MM.1S (cell line): ENCODE measurements around the gene TPST1.
"Not testable (repeated sequence)": the region's sequence is repeated elsewhere in the genome, so short reads cannot be mapped to it uniquely, and the experiment has no call there.

Source experiments
- DNase-seq: peaks from one replicate; pipeline ENCODE4 v3.0.0-alpha.2; 2015
- H2AFZ ChIP-seq: fragments of 300-600 bp; sonication (generic); 2 replicates; pipeline ENCODE4 v1.6.0; 2016; ENCODE audit warnings: antibody characterized with exemption, low read length
- H3F3A ChIP-seq: fragments of 300-600 bp; sonication (generic); 2 replicates; pipeline ENCODE4 v1.6.1; 2016; ENCODE audit warnings: mild to moderate bottlenecking, antibody characterized with exemption, low read length, moderate library complexity, mixed read lengths; ENCODE audit not compliant: insufficient read depth
- H3K27ac ChIP-seq: fragments of 300-600 bp; sonication (generic); 2 replicates; pipeline ENCODE4 v1.5.1; 2016; ENCODE audit warnings: mild to moderate bottlenecking, low read length
- H3K27me3 ChIP-seq: fragments of 300-600 bp; sonication (generic); replicated peaks from 2 replicates; pipeline ENCODE4 v1.6.0; 2016; ENCODE audit warnings: low read length; ENCODE audit not compliant: insufficient read depth
- H3K36me3 ChIP-seq: fragments of 300-600 bp; sonication (generic); replicated peaks from 2 replicates; pipeline ENCODE4 v1.6.1; 2016; ENCODE audit warnings: mild to moderate bottlenecking, low read length, mixed read lengths; ENCODE audit not compliant: insufficient read depth
- H3K4me1 ChIP-seq: fragments of 300-600 bp; sonication (generic); 2 replicates; pipeline ENCODE4 v1.6.1; 2016; ENCODE audit warnings: low read length, mixed read lengths
- H3K4me2 ChIP-seq: fragments of 300-600 bp; sonication (generic); 2 replicates; pipeline ENCODE4 v1.6.0; 2016; ENCODE audit warnings: low read depth, low read length
- H3K4me3 ChIP-seq: fragments of 300-600 bp; sonication (generic); 2 replicates; pipeline ENCODE4 v1.5.1; 2016; ENCODE audit warnings: low read length, mixed read lengths
- H3K79me2 ChIP-seq: fragments of 300-600 bp; sonication (generic); 2 replicates; pipeline ENCODE4 v1.6.1; 2016; ENCODE audit warnings: mixed run types, low read length, mixed read lengths
- H3K9ac ChIP-seq: fragments of 300-600 bp; sonication (generic); 2 replicates; pipeline ENCODE4 v1.6.1; 2016; ENCODE audit warnings: low read length, mixed read lengths
- H3K9me2 ChIP-seq: fragments of 300-600 bp; sonication (generic); replicated peaks from 2 replicates; pipeline ENCODE4 v1.6.1; 2016; ENCODE audit warnings: mild to moderate bottlenecking, low read length, mixed read lengths; ENCODE audit not compliant: insufficient read depth
- H3K9me3 ChIP-seq: fragments of 300-600 bp; sonication (generic); replicated peaks from 2 replicates; pipeline ENCODE4 v1.6.1; 2016; ENCODE audit warnings: mild to moderate bottlenecking, low read length, mixed read lengths; ENCODE audit not compliant: insufficient read depth
- H4K20me1 ChIP-seq: fragments of 300-600 bp; sonication (generic); 2 replicates; pipeline ENCODE4 v1.6.1; 2016; ENCODE audit warnings: mild to moderate bottlenecking, low read length, moderate library complexity, mixed read lengths; ENCODE audit not compliant: insufficient read depth
- EZH2 ChIP-seq: fragments of 300-600 bp; sonication (generic); optimal IDR thresholded peaks from 2 replicates; pipeline ENCODE3; 2017; ENCODE audit warnings: low read depth, mild to moderate bottlenecking, antibody characterized with exemption, low read length, mixed read lengths
- EZH2phosphoT487 ChIP-seq: fragments of 300-600 bp; sonication (generic); IDR thresholded peaks from 2 replicates; pipeline ENCODE4 v1.6.1; 2018; ENCODE audit warnings: antibody characterized with exemption, low read length
- TF ChIP-seq, protein P1 (sequence below): fragments of 300-600 bp; sonication (generic); IDR thresholded peaks from 2 replicates; pipeline ENCODE4 v1.5.1; 2016; ENCODE audit warnings: antibody characterized with exemption, low read length, mixed read lengths

TPST1 gene

GRCh38 chr7:66379542-66380160 is 174.5 kb downstream of the TPST1 start:
- no peak overlapping the region for H3K4me3 ChIP-seq
- DNase-seq, result no peak
- H3K9me3 ChIP-seq, result no peaks in the 10 kb centered on the region
- H3K36me3 ChIP-seq, result no peaks in the 10 kb centered on the region
- H2AFZ ChIP-seq, result no peak overlapping the region
- no peak overlapping the region for H3K4me2 ChIP-seq
- H3K9ac ChIP-seq, result no peak overlapping the region
- H3K9me2 ChIP-seq, result no peaks in the 10 kb centered on the region
- H4K20me1 ChIP-seq, result no peaks in the 10 kb centered on the region
- H3K27me3 ChIP-seq, result no peaks in the 10 kb centered on the region
- no peaks in the 10 kb centered on the region for H3K79me2 ChIP-seq
- H3K27ac ChIP-seq, result no peak overlapping the region
- H3K4me1 ChIP-seq, result no peaks in the 10 kb centered on the region
- H3F3A ChIP-seq, result no peaks in the 10 kb centered on the region
- TF ChIP-seq EZH2phosphoT487, result no peak
- TF ChIP-seq, protein P1, sequence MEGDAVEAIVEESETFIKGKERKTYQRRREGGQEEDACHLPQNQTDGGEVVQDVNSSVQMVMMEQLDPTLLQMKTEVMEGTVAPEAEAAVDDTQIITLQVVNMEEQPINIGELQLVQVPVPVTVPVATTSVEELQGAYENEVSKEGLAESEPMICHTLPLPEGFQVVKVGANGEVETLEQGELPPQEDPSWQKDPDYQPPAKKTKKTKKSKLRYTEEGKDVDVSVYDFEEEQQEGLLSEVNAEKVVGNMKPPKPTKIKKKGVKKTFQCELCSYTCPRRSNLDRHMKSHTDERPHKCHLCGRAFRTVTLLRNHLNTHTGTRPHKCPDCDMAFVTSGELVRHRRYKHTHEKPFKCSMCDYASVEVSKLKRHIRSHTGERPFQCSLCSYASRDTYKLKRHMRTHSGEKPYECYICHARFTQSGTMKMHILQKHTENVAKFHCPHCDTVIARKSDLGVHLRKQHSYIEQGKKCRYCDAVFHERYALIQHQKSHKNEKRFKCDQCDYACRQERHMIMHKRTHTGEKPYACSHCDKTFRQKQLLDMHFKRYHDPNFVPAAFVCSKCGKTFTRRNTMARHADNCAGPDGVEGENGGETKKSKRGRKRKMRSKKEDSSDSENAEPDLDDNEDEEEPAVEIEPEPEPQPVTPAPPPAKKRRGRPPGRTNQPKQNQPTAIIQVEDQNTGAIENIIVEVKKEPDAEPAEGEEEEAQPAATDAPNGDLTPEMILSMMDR, result no peak

DNA sequence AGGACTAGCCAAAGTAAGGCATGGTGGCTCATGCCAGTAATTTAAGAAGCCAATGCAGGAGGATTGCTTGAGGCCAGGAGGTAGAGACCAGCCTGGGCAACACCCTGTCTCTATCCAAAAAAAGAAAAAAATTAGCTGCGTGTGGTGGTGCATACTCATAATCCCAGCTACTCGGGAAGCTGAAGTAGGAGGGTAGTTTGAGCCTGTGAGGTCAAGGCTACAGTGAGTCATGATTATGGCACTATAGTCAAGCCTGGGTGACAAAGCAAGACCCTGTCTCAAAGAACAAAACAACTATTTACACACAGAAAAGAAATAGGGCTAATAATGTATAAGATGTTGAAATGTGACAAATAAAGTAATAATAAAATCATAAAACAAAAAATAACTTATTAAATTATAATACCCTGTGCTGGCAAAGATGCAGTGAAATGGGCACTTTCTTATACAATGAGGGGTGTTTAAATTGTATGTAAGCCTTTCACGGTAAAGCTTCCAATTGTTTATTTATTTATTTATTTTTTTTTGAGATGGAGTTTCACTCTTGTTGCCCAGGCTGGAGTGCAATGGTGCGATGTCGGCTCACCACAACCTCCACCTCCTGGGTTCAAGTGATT is 175.2 kb downstream of the TPST1 start:
- Histone ChIP-seq H3K36me3 (no peaks in the 10 kb centered on the region), H2AFZ (no peak overlapping the region), H3K9me3 (no peaks in the 10 kb centered on the region), H3K4me1 (no peaks in the 10 kb centered on the region), H3K4me3 (no peak overlapping the region), H4K20me1 (no peaks in the 10 kb centered on the region), H3K9me2 (no peaks in the 10 kb centered on the region), H3K27me3 (no peaks in the 10 kb centered on the region), H3K9ac (no peak overlapping the region), H3F3A (no peaks in the 10 kb centered on the region), H3K27ac (no peak overlapping the region), H3K4me2 (no peak overlapping the region), H3K79me2 (no peaks in the 10 kb centered on the region)
- DNase-seq, result no peak
- TF ChIP-seq EZH2 (no peak), EZH2phosphoT487 (no peak)
- TF ChIP-seq, protein P1, result no peak

- H3K36me3 ChIP-seq, H4K20me1 ChIP-seq, H3F3A ChIP-seq, H3K4me1 ChIP-seq, H3K9me3 ChIP-seq, H3K4me2 ChIP-seq, H3K4me3 ChIP-seq, H3K79me2 ChIP-seq, H3K27me3 ChIP-seq, H3K9ac ChIP-seq, DNase-seq, H3K27ac ChIP-seq, H2AFZ ChIP-seq, H3K9me2 ChIP-seq: not testable (repeated sequence)
Observed at GRCh38 chr7:66382182-66382923, 177.2 kb downstream of the TPST1 start.

- not testable (repeated sequence) for H3K27me3 ChIP-seq, H3K9ac ChIP-seq, H3K4me2 ChIP-seq, H3K36me3 ChIP-seq, H2AFZ ChIP-seq, H3K4me3 ChIP-seq, H3K79me2 ChIP-seq, H3K9me2 ChIP-seq, H3F3A ChIP-seq, H4K20me1 ChIP-seq, H3K9me3 ChIP-seq, H3K27ac ChIP-seq, DNase-seq, H3K4me1 ChIP-seq
Observed at GRCh38 chr7:66385191-66385905, 180.2 kb downstream of the TPST1 start.

GRCh38 chr7:66395128-66395571 is 190.0 kb downstream of the TPST1 start:
- H3K27me3 ChIP-seq, H4K20me1 ChIP-seq, H3K4me3 ChIP-seq, H3K9me2 ChIP-seq, H3K9ac ChIP-seq, H3K9me3 ChIP-seq, H3F3A ChIP-seq, H3K36me3 ChIP-seq, H3K4me2 ChIP-seq, H2AFZ ChIP-seq, H3K27ac ChIP-seq, H3K4me1 ChIP-seq, DNase-seq, H3K79me2 ChIP-seq: not testable (repeated sequence)

GRCh38 chr7:66396052-66396451 is 190.9 kb downstream of the TPST1 start:
- H3K27ac ChIP-seq, H3F3A ChIP-seq, H3K79me2 ChIP-seq: not testable (repeated sequence)

More at GRCh38 chr7:66396052-66396451, 190.9 kb downstream of the TPST1 start:
- not testable (repeated sequence) for DNase-seq, H2AFZ ChIP-seq, H3K27me3 ChIP-seq, H3K9me3 ChIP-seq, H3K9ac ChIP-seq, H3K4me2 ChIP-seq, H3K9me2 ChIP-seq, H3K4me3 ChIP-seq, H4K20me1 ChIP-seq, H3K36me3 ChIP-seq, H3K4me1 ChIP-seq
